Breast epithelium (tissue), 3 donors: ENCODE data around the gene FCSK.

ENCODE experiments used
- CTCF ChIP-seq, 3 donors: fragments of 450-650 bp; IDR thresholded peaks; one replicate each; pipeline ENCODE4 v1.5.1; 2016 to 2017; ENCODE audit warnings: antibody characterized with exemption in 3 of 3, mild to moderate bottlenecking in 3 of 3, moderate library complexity in 3 of 3
- POLR2A ChIP-seq: fragments of 450-650 bp; IDR thresholded peaks from one replicate; pipeline ENCODE4 v1.6.1; 2016; ENCODE audit warnings: antibody characterized with exemption, mild to moderate bottlenecking, moderate library complexity
- POLR2AphosphoS5 ChIP-seq, 3 donors: sonication (generic); formaldehyde crosslinking; IDR thresholded peaks; one replicate each; pipeline ENCODE4 v1.6.1; 2017; ENCODE audit warnings: antibody characterized with exemption in 3 of 3

GRCh38 chr16:70490261-70490660, 35.9 kb downstream of the FCSK start:
- TF ChIP-seq CTCF (IDR thresholded peaks at IDR 0.05), result no peak
- TF ChIP-seq POLR2A, result no peak
- no peak for TF ChIP-seq POLR2AphosphoS5 (IDR thresholded peaks at IDR 0.05)
